ENCODE measurements around the gene F2RL2.

The F2RL2 gene

DNA sequence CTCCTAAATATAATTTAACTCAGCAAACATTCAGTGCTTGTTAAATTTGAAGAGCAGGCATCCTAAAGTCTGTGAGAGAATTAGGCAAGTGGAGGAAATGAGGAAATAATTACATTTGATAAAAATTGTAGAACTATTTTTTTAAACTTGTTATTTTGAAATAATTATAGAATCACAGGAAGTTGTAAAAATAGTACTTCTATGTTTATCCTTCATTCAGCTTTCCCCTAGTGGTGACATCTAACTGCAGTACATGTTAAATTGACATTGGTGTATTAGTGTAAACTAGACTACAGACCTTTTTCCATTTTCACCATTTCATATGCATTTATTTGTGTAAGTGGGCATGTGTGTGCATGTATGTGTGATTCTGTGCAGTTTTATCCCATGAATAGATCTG is 51.6 kb downstream of the F2RL2 start:
- H3K9me3 ChIP-seq (ENCODE audit: insufficient read depth, low read length, severe bottlenecking), result no peaks in the 10 kb centered on the region
- no peak overlapping the region for H3K4me3 ChIP-seq (ENCODE audit: low read depth in 1 of 2, low read length in 2 of 2)
- no peaks in the 10 kb centered on the region for H3K4me1 ChIP-seq (ENCODE audit: insufficient read depth, low read length)
- TF ChIP-seq EZH2 (IDR thresholded peaks at IDR 0.05; ENCODE audit: borderline replicate concordance, low read depth, low read length, severe bottlenecking), result no peak
- TF ChIP-seq, protein P1, sequence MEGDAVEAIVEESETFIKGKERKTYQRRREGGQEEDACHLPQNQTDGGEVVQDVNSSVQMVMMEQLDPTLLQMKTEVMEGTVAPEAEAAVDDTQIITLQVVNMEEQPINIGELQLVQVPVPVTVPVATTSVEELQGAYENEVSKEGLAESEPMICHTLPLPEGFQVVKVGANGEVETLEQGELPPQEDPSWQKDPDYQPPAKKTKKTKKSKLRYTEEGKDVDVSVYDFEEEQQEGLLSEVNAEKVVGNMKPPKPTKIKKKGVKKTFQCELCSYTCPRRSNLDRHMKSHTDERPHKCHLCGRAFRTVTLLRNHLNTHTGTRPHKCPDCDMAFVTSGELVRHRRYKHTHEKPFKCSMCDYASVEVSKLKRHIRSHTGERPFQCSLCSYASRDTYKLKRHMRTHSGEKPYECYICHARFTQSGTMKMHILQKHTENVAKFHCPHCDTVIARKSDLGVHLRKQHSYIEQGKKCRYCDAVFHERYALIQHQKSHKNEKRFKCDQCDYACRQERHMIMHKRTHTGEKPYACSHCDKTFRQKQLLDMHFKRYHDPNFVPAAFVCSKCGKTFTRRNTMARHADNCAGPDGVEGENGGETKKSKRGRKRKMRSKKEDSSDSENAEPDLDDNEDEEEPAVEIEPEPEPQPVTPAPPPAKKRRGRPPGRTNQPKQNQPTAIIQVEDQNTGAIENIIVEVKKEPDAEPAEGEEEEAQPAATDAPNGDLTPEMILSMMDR (IDR thresholded peaks at IDR 0.05; ENCODE audit: borderline replicate concordance, extremely low read depth, low read length, poor library complexity, severe bottlenecking), result no peak
- no peaks in the 10 kb centered on the region for H3K36me3 ChIP-seq (ENCODE audit: insufficient read depth, low read length)
- no peak for ATAC-seq (ENCODE audit: insufficient read depth, low read depth)
- H3K4me2 ChIP-seq (ENCODE audit: insufficient read depth, low read length), result no peak overlapping the region
- no peak overlapping the region for H3K9ac ChIP-seq (ENCODE audit: low read depth, low read length)
- no peak overlapping the region for H2AFZ ChIP-seq (ENCODE audit: low read depth, low read length)
- no peaks in the 10 kb centered on the region for H3K27me3 ChIP-seq (ENCODE audit: insufficient read depth, low read length, poor library complexity)
- no peak overlapping the region for H3K27ac ChIP-seq (ENCODE audit: low read length)
- no peaks in the 10 kb centered on the region for H3K79me2 ChIP-seq (ENCODE audit: insufficient read depth, low read length)
- H4K20me1 ChIP-seq (ENCODE audit: insufficient read depth, low read length), result no peaks in the 10 kb centered on the region
- DNase-seq, result no peak

DNA sequence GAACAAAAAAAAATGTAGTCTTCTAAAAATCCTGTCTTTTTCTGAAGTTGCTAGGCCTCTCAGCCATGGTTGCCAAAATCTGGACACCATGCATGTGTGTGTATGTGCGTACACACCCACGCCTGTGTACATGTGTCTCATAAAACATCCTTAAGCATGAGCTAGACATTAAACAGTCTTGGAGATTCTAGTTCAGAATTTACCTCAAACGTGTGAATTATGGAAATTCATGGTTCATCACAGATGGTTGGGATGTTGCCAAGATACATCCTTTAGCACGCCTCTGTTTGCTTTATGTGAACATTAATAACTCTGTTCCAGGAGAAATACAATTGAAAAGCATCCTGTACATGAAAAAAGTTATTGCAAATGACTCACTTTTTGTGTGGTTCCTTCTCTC is 53.0 kb downstream of the F2RL2 start:
- H3K9me3 ChIP-seq (ENCODE audit: insufficient read depth, low read length, severe bottlenecking), result no peaks in the 10 kb centered on the region
- DNase-seq (no peak), ATAC-seq (ENCODE audit: insufficient read depth, low read depth) (no peak)
- H3K79me2 ChIP-seq (ENCODE audit: insufficient read depth, low read length), result no peaks in the 10 kb centered on the region
- no peaks in the 10 kb centered on the region for H3K36me3 ChIP-seq (ENCODE audit: insufficient read depth, low read length)
- H3K4me3 ChIP-seq (ENCODE audit: low read depth in 1 of 2, low read length in 2 of 2), result no peak overlapping the region
- no peak overlapping the region for H2AFZ ChIP-seq (ENCODE audit: low read depth, low read length)
- H4K20me1 ChIP-seq (ENCODE audit: insufficient read depth, low read length), result no peaks in the 10 kb centered on the region
- no peak overlapping the region for H3K27ac ChIP-seq (ENCODE audit: low read length)
- no peak overlapping the region for H3K9ac ChIP-seq (ENCODE audit: low read depth, low read length)
- H3K27me3 ChIP-seq (ENCODE audit: insufficient read depth, low read length, poor library complexity), result no peaks in the 10 kb centered on the region
- H3K4me1 ChIP-seq (ENCODE audit: insufficient read depth, low read length), result no peaks in the 10 kb centered on the region
- TF ChIP-seq EZH2 (IDR thresholded peaks at IDR 0.05; ENCODE audit: borderline replicate concordance, low read depth, low read length, severe bottlenecking), result no peak
- TF ChIP-seq, protein P1 (IDR thresholded peaks at IDR 0.05; ENCODE audit: borderline replicate concordance, extremely low read depth, low read length, poor library complexity, severe bottlenecking), result no peak
- no peak overlapping the region for H3K4me2 ChIP-seq (ENCODE audit: insufficient read depth, low read length)
